CMK (cell line): ENCODE results near the gene EPS8L3.

Experiments
- DNase-seq: peaks from one replicate; pipeline ENCODE4 v3.0.0-alpha.2; 2010; ENCODE audit warnings: low read depth

Gene EPS8L3

DNA sequence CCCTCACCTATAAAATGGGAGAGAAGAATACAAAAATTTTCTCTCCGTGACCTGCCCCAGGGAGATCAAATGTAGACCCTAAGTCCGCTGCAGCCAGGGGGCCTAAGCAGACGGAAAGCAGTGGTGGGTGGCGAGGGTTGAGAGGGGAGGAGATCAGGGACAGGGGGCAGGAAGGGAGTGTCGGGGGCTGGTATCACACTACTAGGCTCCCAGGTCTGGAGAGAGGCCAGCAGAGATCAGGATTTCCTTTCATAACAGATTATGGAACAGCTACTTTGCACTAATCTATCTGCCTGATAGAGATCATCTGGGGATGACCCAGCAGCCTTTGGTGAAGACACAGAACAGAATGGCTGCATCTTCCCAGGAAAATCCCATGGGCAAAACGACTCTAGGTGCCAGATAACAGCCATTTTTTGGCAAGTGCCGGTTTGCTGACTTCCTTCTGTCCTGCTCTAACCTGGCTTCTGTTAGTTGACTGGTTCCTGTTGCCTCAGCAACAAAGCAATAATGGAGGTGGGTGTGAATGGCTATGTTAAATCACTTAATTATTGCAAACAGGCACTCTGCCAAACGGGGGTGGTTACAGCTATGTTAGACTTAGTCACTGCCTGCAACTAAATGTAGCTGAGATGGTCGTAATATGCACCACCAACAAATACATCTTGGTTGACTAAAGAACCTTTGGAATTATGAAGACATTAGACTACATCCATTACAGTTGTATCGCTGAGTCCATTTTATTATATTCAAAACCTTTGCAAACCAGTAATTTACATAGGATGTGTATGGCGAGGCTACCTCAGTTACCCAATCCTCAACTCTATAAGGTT, 30.0 kb upstream of the EPS8L3 start:
- no peak for DNase-seq

DNA sequence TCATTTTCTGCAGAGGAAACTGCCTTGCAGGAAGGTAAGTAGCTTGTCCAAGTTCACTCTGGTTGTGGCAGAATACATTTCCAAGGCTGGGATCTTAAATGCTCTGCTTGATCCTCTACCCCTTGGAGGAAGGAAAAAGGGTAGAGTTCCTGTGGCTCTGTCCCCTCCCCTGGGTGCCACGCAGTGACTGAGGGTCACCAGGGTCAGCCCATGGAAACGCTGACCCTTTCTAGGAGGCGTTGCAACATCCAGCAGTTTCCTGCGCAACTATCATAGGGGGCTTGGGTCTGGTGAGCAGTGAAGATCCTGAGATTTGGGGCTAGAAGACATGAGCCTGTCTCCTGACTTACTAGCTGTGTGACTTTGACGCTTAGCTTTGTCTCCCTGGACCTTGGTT, 29.4 kb upstream of the EPS8L3 start:
- DNase-seq: no peak

DNA sequence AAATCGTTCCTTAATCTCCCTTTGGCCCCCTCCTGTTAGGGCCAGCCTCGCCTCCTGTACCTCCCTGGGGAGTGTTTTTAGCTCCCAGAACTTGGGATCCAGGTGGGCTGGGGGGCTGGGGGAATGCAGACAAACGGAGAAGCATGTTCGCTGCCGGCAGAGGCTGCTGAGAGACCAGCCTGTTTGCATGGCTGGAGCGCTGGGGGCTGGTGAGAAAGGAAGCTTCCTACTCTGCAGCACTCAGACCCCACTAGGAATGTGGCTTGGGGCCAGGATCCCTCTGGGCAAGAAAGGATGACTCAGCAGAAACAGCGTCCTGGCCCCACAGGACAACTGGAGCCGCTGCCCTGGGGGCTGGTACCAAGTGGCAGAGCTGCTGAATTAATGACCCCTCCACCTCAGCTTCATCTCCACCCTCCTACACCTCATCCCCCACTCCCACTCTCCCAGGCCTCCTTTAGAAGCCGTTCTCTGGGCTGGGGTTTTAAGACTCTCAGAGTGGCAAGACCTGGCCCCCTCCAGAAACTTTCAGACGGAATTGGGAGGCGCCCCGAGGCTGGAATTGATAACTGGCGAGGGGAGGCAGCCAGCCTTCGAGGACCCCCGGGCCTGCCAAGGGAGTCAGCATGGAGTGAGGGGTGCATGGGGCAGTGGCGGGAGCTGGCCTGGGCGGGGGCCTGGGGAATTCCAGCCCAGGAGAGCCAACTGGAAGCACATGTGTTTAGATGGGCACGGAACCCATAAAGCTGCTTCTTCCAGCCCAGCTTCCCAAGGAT, 28.5 kb upstream of the EPS8L3 start:
- peak; percentile 87 for DNase-seq

DNA sequence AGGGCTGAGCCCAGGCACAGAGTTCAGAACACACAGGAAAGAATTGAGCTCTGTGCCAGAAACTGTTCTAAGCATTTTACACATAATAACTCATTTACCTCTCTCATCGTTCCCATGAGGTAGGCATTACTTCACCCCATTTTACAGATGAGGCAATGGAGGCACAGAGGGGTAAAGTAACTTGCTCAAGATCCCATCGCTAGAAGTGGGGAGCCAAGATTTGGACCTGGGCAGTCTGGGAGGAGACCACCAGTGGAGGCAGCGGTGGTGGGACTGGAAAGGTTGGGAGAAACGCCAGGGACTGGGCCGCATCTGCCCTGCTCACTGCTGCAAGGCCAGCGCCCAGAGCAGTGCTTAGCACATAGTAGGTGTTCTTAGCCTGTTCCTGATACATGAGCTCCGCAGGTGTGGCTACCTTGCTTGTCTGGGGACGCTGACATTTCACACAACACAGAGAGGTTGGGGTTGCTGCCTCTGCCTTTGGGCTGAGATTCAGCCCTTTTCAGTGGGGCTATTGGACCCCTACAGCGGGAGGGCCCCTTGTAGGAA, 27.8 kb upstream of the EPS8L3 start:
- DNase-seq: no peak

DNA sequence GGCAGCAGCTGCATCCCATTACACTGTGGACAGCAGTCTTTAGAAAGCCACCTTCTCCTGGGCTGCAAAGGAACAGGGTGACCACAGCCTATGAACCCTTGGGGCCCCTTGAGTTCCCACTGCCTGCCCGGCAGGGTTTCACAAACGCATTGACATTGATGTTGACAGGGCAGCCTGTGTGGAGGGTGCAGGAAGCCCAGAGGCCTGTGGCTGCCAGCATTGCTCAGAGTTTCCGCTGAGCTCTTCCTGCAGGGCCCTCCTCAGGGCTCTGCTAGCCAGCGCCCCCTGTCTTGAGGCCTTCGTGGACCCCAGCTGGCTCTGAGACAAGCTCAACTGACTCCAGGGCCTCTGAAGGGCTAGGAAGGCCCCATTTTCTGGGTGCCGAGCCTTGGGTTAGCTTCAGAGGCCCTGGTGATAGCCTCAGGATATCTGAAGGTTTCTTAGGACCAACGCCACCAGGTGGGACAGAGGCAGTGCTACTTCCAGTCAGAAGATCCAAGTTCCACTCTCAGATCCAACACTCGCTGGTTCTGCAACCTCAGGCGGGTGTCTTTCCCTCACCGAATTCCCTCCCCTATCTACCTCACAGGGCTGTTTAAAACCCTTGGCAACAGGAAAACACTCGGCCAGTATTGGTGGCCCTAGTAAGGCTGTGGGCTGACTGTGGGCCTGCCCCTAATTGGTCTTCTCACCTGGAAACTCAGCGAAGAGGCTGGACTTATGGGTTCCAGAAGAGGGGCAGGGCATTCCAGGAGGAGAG, 27.2 kb upstream of the EPS8L3 start:
- DNase-seq: peak; percentile 94

DNA sequence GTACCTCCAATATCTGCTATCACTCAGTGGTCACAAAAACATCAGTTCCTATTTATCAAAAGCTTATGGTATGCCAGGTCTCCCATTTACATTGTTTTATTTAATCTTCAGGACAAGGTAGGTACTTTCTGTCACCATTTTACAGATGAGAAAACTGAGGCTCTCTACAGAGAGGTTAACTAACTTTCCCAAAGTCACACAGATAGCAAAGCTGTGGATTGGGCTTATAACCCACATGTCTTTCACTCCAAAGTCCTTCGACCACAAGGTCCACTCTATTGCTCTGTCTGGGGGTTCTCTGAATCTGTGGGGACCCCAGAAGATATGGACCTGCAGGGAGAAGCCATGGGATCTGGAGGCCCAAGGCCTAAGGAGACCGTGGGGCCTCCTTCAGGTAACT, 26.6 kb upstream of the EPS8L3 start:
- no peak for DNase-seq

DNA sequence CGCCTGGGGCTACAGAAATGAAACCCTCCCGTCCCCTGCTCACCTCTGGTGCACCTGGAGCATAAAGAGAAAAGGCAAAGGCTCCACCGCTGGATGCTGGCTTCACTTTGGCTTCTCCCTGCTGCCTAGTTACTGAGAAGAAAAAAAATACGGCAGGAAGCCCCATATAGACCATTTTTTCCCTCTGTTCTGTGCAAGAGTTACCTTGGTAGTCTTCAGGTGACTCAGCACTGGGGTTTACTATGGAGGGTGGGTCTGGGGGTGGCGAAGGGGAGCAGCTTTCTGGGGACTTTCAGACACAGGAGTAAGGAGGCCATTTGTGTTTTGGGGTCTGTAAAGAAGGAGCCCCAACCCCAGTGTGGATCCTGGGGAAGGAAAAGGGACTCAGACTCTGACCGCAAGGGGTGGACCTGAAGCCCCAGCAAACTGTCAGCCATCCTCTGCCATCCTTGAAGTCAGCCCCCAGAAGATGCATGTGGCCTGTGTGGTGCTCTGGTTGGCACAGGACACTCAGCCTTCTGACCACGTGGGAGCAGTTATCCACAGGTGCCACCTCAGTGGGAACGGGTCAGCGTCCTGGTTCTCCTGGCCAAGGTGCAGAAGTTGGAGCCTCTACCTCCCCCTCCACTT, 25.9 kb upstream of the EPS8L3 start:
- DNase-seq: no peak

DNA sequence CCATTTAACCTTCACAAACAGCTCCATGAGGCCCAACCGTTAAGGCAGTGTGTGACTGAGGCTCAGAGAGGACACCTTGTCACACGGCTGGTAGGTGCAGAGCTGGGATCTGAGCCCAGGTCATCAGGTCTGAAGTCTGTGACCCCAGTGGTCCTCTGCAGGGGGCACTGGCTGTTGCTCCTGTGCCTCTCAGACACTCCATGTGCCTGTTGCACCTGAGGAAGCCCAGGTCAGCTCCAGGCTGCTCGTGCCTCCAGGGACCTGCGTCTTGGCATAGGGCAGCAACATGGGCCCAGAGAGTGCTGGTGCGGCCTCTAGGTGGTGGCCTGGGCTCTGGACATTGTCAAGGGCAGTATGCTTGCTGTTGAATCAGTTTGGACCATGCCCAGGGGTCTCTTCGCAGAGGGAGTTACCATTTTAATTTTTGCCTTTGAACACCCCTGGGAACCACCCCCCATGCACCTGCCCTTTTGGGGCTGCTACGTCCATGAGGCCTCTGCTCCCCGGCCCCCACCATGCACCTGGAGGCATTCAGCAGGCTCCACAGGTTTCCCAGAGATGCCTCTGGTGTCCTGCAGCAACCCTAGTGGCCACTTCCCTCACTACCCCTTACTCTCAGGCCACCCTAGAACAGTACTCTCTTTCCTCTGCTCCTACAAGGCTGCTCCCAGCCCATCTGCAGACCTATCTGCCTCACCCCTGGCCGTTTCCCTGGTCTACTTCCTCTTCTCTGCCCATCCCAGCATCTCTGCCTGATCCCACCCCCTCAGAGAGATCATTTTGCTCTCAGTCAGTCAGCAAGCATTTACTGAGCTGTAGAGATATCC, 25.2 kb upstream of the EPS8L3 start:
- peak; percentile 89 for DNase-seq

DNA sequence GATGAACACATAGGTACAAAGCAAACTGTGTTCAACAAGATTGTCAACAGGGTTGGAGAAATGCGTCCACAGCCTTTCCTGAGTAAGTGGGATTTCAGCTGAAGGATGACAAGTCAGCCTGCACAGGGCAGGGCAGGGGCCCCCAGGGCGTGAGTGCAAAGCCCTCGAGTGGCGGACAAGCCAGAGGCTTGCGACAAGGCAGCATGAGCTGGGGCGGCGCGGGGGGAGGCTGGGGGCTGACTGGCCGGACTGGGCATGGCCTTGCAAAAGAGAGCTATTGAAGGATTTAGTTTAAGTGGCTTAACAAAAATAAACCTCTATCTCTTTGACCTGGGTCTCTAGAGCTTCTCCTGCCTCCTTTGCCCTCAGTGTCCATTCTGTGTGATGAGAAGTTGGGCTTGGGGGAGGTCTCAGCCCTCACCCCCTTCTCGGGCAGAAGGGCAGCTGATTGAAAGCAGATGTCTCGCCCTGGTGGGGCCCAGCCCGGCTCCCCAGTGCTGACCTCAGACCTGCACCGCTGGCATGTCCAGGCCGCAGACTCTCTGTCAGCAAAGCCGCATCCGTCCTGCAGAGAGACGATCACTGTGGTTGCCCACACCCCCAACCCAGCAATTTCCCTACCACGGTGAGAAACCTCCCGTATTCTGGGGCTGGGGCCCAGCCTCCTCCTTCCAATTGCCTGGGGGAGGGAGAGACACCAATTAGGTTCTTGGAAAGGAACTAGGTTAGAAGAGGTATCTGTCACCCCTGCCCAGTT, 24.3 kb upstream of the EPS8L3 start:
- no peak for DNase-seq

DNA sequence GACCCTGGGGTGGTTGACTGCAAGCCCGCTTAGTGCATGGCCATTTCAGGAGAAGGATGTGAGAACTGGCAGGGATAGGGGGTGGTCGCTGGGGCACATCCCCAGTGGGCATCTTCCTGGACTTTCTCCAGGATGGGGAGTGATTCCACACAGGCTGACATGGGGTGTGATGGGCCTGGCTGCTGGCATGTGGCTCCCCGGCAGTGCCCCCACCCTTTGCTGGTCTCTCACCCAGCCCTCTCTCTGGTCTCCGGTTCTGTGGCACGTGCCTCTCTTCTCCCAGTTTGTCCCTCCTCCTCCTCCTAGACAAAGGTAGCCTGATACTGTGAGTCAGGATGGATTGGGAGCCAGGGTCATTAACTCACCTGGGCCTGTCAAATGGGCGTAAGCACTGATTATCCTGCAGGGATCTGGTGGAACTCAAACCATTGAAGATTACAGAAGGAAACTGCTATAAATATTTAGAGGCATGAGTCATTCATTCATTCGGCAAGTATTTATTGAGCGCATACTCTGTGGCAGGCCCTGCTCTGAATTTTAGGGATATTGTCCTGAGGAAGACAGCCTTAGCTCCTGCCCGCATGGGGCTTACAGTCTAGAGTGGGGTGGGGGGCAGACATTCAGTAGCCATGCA, 23.6 kb upstream of the EPS8L3 start:
- DNase-seq: no peak

DNA sequence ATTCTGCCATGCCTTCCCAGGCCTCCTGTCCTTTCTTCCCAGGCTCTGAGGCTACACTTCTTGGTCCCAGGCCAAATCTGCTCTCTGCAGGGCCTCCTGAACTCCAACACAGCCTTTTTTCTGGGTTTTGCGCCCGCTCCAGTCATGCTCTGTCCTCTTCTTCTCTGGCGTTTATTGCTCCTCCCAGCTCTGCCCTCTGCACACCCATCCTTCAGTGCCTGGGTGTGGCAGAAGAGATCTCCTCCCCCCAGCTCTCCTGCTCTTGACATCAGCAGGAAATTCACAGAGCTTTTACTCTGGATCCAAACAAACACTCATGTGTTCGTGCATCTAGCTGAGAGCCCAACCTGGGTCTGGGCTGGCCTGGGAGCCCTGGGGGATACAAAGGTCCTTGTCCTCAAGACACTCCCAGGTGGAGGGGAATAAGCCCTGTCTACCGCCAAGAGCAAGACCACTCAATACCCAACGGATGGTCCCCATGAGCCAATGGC, 22.9 kb upstream of the EPS8L3 start:
- DNase-seq: no peak

DNA sequence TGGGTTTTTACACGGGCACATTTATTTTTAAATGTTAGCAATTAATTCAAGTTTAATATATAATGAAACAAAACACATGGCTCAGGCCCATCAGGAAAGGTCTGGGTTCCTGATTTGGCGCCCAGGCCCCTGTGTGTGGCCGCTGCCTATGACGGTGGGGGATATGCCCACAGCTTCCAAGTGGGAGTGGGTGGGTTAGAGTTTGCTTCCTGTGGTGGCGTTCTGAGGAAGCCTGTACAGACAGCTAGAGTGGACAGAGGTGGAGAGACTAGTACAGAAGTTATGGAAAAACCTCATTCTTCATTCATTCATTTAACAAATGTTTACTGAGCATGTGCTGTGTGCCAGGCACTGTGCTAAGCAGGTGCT, 22.4 kb upstream of the EPS8L3 start:
- DNase-seq: no peak

DNA sequence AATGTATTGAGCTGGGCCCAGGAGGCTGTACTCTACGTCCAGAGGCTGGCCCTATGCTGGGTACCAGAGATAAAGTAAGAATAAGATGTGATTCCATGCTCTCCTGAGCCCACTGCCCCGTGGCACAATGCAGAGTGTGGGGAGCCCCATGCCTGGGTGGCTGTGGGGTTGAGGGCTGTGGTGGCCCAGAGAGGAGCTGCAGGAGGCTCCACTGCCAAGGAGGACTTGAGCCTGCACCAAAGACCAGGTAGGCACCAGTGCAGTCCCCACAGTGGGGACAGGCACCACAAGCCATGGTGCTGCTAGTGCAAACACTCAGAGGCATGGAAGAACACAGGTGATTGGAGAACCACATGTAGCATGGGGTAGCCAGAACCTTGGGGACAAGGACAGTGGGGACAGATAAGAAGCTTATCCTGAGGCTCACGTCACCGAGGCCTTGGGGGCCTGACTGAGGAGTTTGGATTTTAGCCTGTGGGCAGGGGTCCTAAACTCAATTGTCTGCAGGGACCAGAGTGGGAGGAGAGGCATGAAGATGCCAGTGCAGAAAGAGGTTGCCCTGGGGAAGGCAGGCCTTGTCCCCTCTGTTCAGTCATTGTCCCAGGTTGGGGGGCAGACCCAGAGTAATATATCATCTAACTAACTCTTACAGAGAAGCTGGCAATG, 21.9 kb upstream of the EPS8L3 start:
- no peak for DNase-seq

DNA sequence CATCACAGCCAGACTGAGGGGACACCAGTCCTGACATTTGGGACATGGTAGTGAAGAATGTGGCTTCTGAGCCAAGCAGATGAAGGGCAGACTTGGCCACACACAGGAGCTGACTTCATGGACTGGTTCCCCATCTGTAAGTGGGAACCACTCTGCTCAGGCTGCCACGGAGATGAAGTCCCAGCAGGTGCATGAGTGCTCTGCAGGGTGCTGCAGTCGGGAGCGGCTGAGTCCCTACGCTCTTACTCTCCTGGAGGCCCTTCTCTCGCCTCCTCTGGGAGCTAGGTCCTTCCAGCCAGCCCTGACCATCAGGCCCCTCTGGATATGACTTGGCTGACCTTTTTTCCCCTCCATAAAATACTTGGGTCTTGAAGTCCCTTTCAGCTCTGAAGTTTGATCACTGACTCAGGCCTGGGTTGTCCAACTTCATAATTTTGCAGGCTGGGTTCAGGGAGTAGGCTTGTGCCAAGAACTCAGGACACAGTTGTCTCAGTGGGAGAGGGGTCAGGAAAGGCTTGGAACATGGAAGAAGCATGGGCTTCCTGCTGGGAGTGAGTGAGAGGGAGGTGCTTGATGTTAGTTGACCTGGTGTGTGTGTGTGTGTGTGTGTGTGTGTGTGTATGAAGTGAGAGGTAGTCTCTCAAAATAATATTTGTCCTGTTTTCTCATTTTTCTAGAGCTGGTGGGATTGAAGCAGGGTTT, 21.0 kb upstream of the EPS8L3 start:
- DNase-seq: no peak

DNA sequence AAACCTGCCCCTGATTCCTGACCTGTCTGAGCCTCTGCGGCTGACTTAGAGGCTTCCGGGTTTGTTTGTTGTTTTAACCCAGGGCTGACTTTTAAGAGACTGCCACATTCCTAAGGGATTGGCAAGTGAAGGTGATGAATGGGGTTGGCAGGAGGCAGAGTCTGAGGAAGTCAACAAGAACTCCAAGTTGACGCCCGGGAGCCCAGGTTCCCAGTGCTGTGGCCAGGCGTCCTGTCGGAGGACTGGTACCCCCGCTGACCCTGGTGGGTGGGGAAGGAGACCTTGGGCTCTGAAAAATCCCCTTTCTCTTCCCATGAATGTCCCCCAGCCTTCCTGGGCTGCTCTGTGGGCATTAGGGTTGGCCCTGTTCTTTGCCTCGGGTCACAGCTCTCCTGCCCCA, 19.7 kb upstream of the EPS8L3 start:
- no peak for DNase-seq

DNA sequence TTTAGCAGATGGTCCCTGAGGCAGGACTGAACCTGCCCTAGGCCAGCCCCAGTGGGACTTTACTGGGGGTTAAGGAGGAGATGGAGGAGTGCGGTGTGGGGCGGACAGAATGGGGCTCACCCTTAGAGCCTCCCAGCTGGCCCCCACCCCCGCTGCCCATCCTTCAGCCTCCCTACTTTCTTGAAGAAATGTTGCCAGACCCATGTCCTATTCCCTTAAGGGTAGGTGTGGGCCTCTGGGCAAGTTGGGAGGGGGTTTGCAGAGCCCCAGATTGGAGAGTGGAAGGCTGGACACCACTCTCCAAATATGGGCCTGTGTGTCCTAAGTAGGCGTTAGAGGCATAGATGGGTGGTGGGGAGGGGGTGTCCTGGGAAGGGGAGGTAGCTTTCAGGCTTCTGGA, 19.2 kb upstream of the EPS8L3 start:
- no peak for DNase-seq

DNA sequence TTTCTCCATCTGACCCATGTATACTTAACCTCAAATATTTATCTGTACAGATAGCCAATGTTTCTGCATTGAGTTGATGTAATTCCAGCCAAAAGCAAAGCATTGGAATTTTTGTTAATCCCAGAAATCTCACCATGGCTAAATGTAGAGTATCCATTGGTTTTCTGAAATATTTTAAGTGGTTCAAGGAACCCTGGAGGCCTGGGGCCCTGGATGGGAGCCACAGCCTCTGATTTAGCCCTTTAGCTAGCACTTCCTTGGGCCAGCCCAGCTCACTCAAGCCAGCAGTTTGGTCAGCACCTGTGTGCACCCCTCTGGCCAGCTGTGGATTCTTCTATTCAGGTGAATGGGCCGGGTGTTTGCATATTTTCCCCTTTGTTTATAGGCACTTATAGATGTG, 18.8 kb upstream of the EPS8L3 start:
- DNase-seq: no peak

DNA sequence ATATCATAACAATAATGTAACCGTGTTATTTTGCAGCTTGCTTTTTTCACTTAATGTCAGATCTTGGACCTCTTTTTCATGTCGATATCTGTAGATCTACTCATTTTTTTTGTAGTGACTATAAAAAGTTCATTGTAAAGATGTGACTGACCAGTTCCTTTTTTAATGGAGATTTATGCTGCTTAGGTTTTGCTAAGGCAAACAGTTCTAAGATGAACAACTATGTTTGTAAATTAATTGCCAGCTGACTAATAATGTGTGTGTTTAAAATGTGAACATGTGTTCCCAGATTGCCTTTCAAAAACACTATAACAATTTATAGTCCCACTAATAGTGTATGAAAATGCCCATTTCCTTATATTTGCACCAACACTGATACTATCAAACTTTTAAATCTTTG, 18.1 kb upstream of the EPS8L3 start:
- no peak for DNase-seq

DNA sequence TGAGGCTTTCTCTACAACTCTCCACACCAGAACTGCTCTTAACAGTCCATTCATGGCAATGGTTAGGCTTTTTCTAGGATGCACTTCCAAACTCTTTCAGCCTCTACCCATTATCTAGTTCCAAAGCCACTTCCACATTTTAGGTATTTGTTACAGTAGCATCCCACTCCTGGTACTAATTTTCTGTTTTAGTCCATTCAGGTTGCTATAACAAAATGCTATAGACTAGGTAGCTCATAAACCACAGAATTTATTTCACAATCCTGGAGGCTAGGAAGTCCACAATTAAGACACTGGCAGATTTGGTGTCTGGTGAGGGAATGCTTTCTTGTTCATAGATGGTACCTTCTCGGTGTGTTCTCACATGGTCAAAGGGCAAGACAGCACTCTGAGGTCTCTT, 17.3 kb upstream of the EPS8L3 start:
- DNase-seq: no peak
